Measurements from ENCODE around the gene RAP1GAP. TPM values are rescaled to one million over a fixed set of nuclear protein-coding genes. Genes with fewer than 3 reads are reported as not detected.

The RAP1GAP gene
- polyA plus RNA-seq, 2 of the 4 experiments (the other 2 are of a cell fraction), result 5.4 to 16.7 TPM

DNA sequence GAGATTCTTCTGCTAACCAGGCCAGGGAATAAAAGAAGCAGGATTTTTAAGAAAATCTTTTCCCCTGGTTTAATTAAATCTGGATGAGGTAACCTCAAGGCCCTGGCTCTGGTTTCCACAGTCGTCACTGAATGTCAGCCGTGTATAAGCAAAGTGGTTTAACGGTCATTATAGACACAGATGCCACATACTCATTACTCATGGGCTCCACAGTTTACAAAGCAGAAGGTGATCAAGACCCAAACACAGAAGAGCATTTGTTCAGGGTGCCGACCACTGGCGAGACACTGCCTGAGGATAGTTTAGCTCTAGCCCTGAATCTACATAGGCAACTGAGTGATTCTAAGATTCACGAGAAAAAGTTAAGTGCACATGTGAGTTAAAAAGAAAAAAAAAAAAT lies 27.8 kb upstream of the RAP1GAP start (continued):
- TF ChIP-seq, protein P1, sequence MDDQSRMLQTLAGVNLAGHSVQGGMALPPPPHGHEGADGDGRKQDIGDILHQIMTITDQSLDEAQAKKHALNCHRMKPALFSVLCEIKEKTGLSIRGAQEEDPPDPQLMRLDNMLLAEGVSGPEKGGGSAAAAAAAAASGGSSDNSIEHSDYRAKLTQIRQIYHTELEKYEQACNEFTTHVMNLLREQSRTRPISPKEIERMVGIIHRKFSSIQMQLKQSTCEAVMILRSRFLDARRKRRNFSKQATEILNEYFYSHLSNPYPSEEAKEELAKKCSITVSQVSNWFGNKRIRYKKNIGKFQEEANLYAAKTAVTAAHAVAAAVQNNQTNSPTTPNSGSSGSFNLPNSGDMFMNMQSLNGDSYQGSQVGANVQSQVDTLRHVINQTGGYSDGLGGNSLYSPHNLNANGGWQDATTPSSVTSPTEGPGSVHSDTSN (IDR thresholded peaks at IDR 0.05), result no peak
- TF ChIP-seq, protein P2, sequence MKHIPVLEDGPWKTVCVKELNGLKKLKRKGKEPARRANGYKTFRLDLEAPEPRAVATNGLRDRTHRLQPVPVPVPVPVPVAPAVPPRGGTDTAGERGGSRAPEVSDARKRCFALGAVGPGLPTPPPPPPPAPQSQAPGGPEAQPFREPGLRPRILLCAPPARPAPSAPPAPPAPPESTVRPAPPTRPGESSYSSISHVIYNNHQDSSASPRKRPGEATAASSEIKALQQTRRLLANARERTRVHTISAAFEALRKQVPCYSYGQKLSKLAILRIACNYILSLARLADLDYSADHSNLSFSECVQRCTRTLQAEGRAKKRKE (CRISPR knock-in tag; IDR thresholded peaks at IDR 0.05; ENCODE audit: low read depth), result no peak

DNA sequence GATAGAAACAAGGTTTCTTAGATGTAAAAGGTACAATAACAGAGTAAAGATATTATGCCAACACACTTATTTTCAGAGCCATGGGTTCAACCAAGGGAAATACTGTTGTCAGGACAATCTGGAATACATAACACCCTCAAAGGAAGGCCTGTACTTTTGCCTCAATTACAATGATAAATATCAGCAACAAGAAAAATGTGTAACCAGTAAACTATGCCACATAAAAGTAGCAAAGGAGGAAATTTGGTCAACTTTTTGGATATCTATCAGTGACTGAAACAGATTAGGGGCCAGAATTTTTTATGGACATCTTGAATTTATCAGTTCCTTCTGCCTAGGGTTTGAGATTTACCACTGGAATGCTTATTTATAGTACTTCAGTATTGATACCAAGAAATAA lies 24.6 kb upstream of the RAP1GAP start:
- DNase-seq (ENCODE audit: low read depth in 1 of 2, low spot score in 1 of 2) (no peak), ATAC-seq (no peak), FAIRE-seq (no peak)
- CTCF ChIA-PET, result no interaction called here
- no peak overlapping the region for H3K27ac ChIP-seq
- TF ChIP-seq HDAC2 (IDR thresholded peaks at IDR 0.05) (no peak), HOXA7 (CRISPR knock-in tag; IDR thresholded peaks at IDR 0.05) (no peak), BHLHE40 (IDR thresholded peaks at IDR 0.05; ENCODE audit: low read depth, low read length) (no peak), MYC (IDR thresholded peaks at IDR 0.05; ENCODE audit: borderline replicate concordance, low read length) (no peak), JUN (IDR thresholded peaks at IDR 0.05) (no peak), RFX5 (IDR thresholded peaks at IDR 0.05) (no peak), NR3C1 (IDR thresholded peaks at IDR 0.05) (no peak), RCOR1 (IDR thresholded peaks at IDR 0.05; ENCODE audit: low read depth, low read length) (no peak)
- TF ChIP-seq, protein P3, sequence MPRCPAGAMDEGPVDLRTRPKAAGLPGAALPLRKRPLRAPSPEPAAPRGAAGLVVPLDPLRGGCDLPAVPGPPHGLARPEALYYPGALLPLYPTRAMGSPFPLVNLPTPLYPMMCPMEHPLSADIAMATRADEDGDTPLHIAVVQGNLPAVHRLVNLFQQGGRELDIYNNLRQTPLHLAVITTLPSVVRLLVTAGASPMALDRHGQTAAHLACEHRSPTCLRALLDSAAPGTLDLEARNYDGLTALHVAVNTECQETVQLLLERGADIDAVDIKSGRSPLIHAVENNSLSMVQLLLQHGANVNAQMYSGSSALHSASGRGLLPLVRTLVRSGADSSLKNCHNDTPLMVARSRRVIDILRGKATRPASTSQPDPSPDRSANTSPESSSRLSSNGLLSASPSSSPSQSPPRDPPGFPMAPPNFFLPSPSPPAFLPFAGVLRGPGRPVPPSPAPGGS (IDR thresholded peaks at IDR 0.05), result no peak
- TF ChIP-seq, protein P4, sequence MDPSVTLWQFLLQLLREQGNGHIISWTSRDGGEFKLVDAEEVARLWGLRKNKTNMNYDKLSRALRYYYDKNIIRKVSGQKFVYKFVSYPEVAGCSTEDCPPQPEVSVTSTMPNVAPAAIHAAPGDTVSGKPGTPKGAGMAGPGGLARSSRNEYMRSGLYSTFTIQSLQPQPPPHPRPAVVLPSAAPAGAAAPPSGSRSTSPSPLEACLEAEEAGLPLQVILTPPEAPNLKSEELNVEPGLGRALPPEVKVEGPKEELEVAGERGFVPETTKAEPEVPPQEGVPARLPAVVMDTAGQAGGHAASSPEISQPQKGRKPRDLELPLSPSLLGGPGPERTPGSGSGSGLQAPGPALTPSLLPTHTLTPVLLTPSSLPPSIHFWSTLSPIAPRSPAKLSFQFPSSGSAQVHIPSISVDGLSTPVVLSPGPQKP (IDR thresholded peaks at IDR 0.05; ENCODE audit: low read depth, low read length), result no peak
- TF ChIP-seq, protein P2 (CRISPR knock-in tag; IDR thresholded peaks at IDR 0.05; ENCODE audit: low read depth), result no peak
- no peak overlapping the region for H3K4me3 ChIP-seq
- POLR2A ChIA-PET, result no interaction called here
- H3K4me1 ChIP-seq, result no peaks in the 10 kb centered on the region
- no peak overlapping the region for H3K4me2 ChIP-seq
- H3K9me3 ChIP-seq, result no peaks in the 10 kb centered on the region

DNA sequence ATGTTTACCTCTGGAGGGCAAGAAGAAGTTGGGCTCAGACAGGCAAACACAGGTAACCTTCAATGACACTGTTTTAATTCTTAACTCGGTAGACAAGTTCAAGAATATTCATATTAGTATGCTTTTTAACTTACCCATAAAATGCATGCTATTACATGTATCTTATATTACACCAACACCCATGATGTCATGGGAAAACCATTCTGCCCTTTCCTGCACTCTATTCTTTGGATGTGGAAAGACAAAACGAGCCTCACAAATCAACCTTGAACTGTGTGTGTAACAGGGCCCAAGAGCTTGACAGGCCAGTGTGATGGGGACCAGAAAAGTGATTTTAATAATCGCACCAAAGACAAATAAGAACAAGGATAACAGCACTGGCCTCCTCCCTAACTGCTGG lies 22.6 kb upstream of the RAP1GAP start:
- Histone ChIP-seq H3K4me1 (no peaks in the 10 kb centered on the region), H3K27ac (no peak overlapping the region), H3K9me3 (no peaks in the 10 kb centered on the region), H3K4me2 (no peak overlapping the region), H3K4me3 (no peak overlapping the region)
- ATAC-seq (no peak), DNase-seq (ENCODE audit: low read depth in 1 of 2, low spot score in 1 of 2) (no peak), FAIRE-seq (no peak)
- TF ChIP-seq HOXA7 (CRISPR knock-in tag; IDR thresholded peaks at IDR 0.05) (no peak), EHF (CRISPR knock-in tag; IDR thresholded peaks at IDR 0.05) (no peak), JUNB (IDR thresholded peaks at IDR 0.05) (no peak), JUN (IDR thresholded peaks at IDR 0.05) (no peak)
- ChIA-PET POLR2A (no interaction called here), CTCF (interaction anchor here (0.6 kb wide), 1 partner anchor 17 kb away, joined by 3 read pairs; no protein-coding TSS in a partner anchor)
- WGBS (ENCODE audit: missing lambda C conversion rate), result 86% methylated on average over 3 of the region's 3 CpGs

DNA sequence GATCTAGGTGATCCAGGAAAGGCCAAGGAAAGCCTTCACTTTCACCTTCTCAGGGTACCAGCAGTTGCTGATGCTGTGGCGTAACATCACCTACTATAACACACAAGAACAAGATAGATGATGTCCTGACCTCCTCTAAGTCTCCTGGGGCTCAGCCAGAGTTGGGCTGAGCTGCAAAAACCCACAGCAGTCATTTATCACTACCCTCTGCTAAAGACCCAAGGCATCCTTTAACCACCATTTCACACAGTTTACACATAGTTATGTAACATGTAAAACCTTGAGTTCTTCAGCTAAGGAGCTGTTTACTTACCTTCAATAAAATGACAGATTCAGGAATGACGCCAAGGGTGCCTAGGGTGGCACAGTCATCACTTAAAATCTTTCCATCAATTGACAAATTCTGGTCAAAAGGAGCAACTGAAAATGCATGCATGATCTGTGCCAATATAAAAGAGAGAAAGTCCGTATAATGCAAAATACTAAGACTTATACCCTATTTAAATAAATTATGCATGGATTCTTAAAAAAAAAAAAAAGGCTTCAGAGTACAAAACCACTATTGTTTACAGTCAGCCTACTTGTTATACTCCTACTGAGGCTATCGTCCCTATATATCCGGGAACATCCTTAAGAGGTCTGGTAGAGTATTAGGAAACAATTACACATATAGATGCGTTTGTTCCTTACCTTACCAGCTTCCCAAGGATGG lies 20.7 kb upstream of the RAP1GAP start:
- POLR2A ChIA-PET, result no interaction called here
- no peak for FAIRE-seq

More for the DNA sequence above, 20.7 kb upstream of the RAP1GAP start:
- H3K4me2 ChIP-seq, result no peak overlapping the region
- H3K4me3 ChIP-seq, result no peak overlapping the region
- WGBS (ENCODE audit: missing lambda C conversion rate), result 91% methylated on average over 6 of the region's 6 CpGs
- H3K27ac ChIP-seq, result no peak overlapping the region
- ATAC-seq (no peak), DNase-seq (ENCODE audit: low read depth in 1 of 2, low spot score in 1 of 2) (no peak)
- CTCF ChIA-PET, result no interaction called here
- TF ChIP-seq HOXB5 (CRISPR knock-in tag; IDR thresholded peaks at IDR 0.05), result no peak
- TF ChIP-seq, protein P5, sequence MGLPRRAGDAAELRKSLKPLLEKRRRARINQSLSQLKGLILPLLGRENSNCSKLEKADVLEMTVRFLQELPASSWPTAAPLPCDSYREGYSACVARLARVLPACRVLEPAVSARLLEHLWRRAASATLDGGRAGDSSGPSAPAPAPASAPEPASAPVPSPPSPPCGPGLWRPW (IDR thresholded peaks at IDR 0.05), result no peak
- no peak for TF ChIP-seq FOSL2 (IDR thresholded peaks at IDR 0.05)
- TF ChIP-seq FOSL2 (CRISPR knock-in tag; IDR thresholded peaks at IDR 0.05), result no peak
- no peak for TF ChIP-seq SREBF2 (IDR thresholded peaks at IDR 0.05)
- TF ChIP-seq FOXS1 (CRISPR knock-in tag; IDR thresholded peaks at IDR 0.05), result no peak
- H3K9me3 ChIP-seq, result peaks cover 10% of the 10 kb centered on the region; the same call in 2 of the 3 replicates
- no peaks in the 10 kb centered on the region for H3K4me1 ChIP-seq

Measured in A549 (cell line).